HG02588 (cell line): ENCODE results near the gene IGFBP6.

Experiments used
- ATAC-seq: cut with Tn5 transposase; IDR thresholded peaks from one replicate; pipeline ENCODE4 v1.9.1; 2021; ENCODE audit warnings: mild to moderate bottlenecking, moderate library complexity; ENCODE audit not compliant: unreplicated experiment

The IGFBP6 gene

DNA sequence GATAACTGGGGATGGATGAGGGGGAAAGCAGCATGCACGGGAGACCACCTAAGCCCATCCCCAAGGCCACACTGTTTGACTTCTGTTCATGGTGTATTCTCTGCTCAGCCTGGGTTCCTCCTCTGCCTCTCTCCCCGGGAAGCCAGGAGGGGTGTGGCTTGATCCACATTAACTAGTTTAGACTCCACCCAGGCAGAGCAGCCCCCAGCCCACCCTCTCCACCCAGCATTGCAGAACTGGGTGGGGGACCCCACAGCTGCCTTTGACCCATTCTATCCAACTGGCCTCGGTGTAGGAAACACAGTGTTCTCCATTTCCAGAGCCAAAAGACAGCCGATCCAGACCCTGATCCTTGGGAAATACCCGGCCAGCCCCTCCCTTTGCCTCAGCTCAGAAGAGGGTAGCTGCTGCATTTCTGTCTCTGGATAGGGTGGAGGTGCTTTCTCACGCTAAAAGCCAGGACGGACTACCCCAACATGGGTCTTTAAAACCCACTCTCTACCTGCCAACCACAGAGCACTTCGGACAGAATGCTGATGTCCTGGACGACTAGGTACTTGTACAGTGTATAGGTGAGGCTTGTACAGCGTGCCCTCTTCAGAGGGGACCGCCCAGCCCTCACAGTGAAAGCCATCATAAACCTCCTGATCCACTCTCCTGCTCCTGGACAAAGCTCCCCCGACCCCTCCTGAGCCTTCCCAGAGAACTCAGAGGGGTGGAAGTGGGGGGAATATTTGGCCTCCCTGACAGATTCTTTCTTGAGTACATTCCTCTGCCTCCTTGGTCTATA lies 27.7 kb upstream of the IGFBP6 start:
- ATAC-seq = no peak

DNA sequence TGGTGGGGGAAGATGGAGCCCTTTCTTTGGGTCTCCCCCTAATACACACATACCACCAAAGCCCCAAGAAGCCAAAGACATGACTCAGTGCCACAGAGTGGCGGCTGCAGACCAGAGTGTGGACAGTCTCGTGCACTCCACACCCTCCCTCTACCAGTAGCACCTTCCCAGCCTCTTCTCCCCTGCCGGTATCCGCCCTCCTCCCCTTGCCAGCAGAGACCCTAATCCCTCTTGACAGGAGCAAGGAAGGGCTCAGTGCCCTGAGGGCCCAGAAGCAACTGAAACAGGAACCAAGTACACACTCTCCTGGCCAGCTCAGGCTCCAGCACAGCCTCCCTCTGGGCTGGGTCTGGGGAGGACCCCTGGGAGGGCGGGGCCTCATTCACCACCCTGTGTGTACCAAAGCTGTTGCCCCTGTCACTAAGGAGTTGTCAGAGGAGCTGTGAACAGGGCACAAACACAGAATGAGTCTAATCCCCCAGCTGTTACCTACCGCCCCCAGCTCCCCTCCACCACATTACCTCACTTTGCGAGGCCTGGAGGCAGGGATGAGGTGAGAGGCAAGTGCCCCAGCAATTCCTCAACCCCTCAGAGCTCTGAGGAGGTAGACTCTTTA lies 26.5 kb upstream of the IGFBP6 start:
- ATAC-seq = no peak

DNA sequence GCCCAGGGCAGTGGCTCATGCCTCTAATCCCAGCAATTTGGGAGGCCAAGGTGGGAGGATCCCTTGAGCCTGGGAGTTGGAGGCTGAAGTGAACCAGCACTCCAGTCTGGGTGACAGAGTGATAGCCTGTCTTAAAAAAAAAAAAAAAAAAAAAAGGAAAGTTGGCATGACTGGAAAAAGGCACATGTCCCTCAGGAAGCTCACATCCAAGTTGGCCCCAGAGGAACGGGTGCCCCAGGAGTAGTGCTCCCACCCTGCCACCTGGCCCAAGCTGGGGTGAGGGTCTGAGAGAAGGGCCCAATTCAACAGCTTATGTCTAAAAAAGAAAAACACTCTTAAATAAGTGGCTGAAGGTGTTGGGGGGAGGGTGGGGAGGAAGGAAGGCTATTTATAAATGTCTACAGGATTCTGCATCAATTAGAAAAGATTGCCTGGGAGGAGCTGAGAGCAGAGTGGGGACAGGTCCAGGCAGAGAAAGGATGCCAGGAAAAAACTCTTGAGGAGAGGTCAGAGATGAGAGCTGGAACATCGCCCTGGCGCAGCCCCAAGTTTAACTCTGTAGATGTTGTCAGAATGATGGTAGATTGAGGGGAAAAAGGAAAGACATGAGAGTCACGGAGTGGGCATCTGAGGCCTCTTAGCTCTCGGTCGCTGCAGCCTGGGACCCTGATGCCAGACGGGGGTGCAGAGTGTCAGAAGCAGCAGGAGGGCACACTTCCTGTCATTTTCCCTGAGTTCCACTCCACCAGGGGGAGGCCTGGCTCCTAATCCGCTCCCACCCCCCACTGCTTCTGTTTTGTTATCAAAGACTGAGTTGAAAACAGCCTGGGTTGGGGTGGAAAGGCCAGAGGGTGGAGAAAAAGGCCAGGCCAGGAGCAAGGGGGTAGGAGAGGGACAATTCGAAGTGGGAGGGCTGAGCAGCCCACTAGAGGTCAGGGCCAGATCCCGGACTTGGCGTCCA lies 25.6 kb upstream of the IGFBP6 start:
- no peak for ATAC-seq

DNA sequence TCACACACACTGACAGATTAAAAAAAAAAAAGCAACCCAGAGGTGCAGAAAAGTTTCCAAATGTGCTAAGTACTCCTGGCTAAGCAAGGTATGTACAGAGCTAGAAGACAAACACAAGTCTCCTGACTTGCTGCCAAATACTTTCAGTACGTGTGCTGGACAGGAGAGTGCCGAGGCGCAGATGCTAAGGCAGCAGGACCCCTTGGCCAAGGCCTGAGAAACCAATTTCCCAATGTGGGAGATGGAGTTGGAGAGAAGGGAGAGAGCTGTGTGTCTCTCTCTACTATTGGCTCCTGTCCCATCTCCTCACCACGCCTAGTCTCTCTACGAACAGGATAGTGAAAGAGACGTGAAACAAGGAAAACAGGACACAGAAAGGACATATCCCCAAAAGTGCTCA lies 23.6 kb upstream of the IGFBP6 start:
- no peak for ATAC-seq

DNA sequence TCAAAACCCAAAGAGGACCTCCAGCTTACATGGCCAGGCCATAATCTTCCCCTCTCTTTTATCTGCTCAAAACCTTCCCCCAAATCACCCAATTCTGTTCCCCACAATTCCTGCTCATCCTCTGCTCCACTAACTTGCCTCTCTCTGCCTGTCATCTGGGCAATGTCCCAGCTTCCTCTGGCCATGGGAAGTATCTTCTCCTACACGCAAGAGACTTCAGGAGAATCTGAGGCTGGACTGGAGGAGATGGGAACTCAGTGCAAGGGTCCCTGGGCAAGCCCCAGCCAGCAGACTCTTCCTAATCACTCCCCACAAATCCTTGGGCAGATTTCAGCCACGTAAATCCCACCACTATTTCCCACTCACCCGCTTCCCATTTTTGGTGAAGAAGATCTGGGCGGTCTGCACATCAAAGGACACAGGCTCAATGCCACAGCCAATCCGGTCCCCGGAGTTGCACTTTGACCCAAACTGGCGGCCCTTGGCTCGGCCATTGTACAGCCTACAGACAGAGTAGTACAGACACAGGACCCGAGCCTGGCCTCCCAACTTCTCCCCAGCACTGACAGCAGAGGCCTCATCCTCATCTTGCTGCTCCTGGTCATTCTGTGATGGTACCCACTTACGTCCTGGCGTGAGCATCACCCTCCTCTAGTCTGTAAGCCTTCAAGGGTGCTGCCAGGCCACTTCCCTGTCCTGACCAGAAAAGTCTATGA lies 23.0 kb upstream of the IGFBP6 start:
- no peak for ATAC-seq

DNA sequence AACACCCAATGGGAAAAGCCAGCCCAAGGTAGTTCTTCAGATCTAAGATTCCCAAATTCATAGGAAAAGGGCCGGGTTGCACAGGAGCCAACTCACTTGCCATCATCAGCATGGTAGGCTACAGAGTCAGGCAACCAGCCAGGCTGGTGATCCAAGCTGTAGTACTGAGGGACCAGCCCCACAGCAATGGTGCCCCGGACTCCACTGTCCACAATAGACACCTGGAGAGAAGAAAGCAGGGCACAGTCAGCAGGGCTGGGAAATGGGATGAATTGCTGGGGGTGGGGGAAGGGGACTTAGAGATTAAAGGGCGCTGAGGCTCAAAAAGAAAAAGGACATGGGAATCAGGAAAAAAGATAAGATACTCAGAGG lies 22.5 kb upstream of the IGFBP6 start:
- no peak for ATAC-seq

DNA sequence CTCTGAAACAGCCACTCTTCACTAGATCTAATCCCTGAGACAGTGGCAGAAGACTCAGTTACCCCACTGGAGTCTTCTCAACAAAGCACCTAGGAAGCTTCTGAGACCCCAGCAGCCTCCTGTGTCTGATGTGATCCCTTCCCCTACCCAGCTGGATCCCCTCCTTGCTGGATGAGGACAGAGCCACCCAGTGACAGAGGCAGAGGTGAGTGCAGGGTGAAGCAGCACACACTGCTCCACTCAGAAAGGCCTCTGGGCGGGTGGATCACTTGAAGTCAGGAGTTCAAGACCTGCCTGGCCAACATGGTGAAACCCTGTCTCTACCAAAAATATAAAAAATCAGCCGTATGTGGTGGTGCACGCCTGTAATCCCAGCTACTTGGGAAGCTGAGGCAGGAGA lies 21.0 kb upstream of the IGFBP6 start:
- ATAC-seq = no peak

DNA sequence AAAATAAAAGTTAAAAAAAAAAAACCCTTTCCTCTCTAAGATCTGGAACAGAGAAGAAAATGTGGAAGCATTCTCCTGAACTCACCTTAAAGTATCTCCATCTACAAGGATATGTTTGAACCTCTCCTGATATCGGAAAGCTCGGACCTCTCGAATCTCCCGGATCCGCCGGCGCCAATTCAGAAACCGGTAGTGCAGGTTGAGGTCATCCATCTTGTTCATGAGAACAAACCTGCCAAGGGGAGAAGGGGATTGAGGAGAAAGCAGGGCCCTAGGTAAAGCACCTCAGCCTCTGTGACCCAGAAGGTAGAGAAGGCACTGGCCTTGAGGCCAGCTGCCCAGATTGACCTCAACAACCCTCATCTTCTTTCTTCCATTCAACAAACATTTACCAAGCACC lies 20.4 kb upstream of the IGFBP6 start:
- ATAC-seq = no peak

DNA sequence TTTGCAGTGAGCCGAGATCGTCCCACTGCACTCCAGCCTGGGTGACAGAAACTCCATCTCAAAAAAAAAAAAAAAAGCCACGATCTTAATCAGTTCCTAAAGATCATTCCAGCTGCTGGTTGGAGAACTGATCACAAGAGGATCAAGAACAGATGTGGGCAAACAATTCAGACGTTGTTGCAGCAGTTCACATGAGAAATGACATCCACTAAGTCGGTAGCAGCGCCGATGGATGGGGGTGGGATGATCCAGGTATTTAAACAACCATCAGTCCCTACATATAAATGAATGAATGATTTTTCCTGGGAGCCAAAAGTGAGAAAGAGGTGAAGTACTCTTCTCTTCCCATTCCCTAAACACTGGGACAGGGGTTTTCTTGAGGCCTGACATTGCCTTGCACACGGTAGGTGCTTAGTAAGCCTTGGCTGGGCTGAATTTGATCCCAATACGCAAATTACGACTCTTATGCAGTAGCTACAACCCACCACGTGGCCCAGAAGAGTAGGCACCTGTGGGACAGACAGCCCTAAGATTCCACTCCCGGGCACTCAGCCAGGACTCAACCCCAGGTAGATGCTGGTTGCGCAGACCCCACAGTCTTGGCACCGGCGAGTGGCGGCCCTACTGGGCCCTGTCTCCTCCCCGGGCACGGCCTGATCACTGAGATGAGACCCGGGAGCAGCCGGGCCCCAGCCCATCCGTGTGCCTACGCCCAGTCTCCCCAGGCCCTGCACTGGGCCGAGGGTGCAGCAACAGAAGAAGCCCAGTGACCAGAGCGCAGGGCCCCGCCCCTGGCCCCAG lies 18.8 kb upstream of the IGFBP6 start:
- ATAC-seq = peak; percentile 22

DNA sequence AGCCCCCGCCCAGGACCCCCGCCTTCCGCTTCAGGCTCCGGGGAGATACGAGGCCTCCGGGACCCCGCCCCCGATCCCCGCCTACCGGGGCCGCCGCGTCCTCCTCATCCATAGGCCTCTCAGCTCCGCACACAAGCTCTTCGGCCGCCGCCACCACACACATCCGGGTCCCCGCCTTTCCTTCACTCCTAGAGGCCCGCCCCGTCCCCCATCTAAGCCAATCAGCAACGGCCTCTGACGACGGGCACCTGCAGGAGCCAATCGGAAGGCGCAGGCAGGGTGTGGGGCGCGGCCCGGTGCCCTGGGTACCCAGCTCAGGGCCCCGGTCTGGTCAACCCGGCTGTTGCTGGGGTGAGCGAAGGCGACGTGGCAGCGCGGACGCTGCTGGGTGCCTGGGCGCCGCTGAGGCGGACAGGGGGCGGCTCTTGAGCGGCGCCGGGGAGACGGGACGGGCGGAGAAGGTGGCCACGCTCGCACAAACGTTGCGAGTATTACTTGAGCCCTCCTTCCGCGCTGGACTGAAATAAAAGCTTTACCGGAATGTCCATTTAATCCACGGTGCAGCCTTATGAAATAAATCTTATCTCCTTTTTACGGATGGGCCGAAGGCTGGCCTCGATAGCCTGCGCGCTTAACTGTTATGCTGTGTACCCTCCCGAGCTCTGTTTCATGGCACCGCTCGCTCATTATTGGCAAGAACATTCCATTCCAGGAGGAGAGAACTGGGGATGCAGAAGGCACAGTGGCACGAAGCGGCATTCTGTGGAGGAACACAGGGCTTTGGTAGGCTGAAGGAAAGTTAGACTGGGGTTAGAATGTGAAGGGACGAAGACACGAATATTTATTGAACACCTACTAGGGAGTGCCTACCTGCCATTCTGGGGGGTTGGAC lies 18.0 kb upstream of the IGFBP6 start, which contains the start of gene SPRYD3:
Gene SPRYD3 (minus strand): TSS at position 165 of the 892 bp plus-strand sequence. CDS start 57 bp downstream, at position 108.
- peak; percentile 99 for ATAC-seq

DNA sequence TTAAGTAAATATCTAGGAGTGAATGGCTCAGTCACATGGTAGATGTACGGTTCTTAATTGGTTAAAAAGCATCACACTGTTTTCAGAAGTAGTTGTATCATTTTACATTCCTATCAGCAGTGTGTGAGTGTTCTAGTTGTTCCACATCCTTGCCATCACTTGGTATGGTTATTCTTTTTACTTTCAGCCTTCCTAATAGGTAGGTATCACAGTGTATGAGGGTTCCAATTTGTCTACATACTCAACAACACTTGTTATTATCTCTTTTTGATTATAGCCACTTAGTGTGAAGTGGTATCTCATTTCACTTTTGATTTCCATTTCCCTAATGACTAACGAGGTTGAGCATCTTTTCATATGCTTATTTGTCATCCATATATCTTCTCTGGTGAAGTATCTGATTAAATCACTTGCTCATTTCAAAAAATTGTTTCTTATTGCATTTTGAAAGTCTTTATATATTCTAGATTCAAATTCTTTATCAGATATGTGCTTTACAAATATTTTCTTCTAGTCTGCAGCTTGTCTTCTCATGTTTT lies 14.8 kb upstream of the IGFBP6 start:
- ATAC-seq = no peak

DNA sequence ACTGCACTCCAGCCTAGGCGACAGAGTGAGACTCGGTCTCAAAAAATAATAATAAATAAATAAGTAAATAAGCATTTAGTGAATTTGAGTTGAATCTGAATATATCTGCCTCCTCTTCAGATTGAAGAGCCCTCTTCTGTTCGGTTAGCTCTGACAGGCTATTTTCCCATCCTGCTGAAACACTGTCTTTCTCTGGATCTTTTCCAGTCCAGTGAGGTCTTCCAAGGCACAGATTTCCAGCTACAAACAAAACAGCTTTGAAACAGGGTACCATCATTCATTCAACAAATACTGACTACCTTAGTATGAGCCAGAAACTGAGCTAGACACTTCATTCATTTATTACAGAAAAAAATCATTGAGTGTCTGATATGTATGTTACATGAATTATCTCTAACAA lies 11.1 kb upstream of the IGFBP6 start:
- ATAC-seq = no peak

DNA sequence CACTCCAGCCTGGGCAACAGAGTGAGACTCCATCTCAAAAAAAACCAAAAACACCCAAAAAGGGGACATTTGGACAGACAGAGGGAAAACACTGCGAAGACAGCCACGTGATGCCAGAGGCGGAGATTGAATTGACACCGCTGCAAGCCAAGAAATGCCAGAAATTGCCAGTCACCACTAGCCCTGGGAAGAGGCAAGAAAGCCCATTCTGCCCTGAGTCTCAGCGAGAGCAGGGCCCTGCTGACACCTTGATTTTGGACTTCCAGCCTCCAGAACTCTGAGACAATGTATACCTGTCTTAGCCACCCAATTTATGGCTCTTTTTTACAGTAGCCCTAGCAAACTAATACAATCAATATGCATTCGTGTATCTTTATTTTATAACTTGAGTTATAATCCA lies 7.4 kb upstream of the IGFBP6 start:
- ATAC-seq = no peak

DNA sequence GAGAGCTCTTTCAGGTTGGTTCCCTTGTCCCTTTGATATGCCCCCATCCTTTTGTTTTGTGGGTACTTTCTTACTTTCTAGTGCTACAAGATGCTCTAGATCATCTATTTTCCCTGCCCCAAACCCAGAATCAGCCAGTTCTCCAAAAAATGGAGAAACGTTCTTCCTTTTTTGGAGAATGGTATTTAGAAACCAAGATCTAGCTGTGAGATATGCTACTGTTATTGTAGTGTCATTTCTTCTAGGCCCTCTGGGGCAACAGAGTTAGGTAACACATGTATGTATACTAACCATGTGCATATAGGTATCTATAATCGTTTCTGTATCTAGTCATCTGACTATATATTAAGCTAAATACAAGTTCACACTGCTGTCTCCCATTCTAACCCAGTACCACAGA lies 6.9 kb upstream of the IGFBP6 start:
- no peak for ATAC-seq

DNA sequence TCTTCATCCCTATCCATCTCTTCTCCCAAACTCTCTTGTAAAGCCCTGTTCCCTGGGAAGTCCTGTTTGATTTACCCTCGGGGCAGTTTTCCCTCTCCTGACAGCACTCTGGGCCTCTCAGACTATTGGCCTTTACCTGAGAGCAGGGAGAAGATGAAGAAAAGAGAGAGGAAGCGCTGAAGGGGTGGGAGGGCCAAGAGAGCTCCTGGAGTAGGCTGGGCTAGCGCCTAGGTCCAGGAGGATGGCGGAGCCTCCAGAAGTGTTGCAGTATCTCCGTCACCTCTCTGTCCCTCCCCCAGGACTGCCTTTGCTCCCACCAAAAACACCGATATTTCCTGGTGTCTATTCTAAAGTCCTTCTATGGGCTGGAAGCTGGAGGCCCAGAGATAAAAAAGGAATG lies 5.7 kb upstream of the IGFBP6 start:
- no peak for ATAC-seq

DNA sequence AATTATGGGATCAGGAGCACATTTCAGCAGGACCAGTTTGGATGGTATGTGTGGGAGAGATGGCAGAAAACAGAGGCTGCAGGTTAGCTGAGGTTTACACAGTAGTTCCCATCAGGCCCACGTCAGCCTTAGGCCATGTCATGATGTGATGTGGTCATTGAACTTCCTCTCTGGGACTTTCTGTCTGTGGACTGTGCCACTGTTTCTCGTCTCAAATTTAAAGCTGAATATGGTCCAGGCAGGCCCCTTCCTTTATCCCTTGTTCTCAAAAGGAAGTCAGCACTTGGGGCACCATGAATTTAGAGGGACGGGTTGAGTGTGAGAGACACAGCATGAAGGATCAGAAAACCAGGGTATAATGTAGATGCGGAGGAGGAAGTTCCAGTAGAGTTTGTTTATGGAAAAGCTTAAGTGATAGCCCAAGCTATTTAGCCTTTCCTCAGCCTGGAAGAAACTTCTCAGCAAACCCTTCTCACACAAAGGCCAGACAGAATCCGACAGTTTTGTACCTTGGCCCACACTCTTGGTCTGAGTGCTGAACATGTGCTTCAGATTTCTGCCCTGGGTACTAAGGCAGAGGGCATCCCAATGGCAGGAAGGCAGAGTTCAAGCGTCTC lies 3.6 kb upstream of the IGFBP6 start:
- no peak for ATAC-seq

DNA sequence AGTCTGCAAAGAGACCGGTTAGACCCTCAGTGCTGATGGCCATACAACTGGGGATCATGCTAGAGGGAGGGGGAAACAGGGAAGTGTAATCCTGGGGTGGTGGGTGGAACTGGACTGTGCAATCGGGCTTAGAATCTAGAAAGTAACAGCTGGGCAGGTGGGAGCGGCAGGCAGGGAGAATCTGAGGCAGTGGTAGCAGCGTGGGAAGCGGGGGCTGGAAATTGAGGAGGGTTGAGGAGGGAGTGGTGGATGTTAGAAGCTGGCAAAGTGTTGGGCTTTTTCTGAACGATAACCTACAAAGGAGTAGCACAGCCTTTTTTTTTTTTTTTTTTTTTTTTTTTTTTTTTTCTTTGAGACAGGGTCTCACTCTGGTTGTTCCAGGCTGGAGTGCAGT lies 3.1 kb upstream of the IGFBP6 start:
- no peak for ATAC-seq
